T1000 (cell line): ENCODE data around the gene USP7.

Experiments
- DNase-seq: peaks from one replicate; lab custom pipeline; 2025; ENCODE audit warnings: mixed read lengths; lab: John Stamatoyannopoulos, UW

USP7 gene

GRCh38 chr16:8899709-8900317 is 63.9 kb downstream of the USP7 start:
- no peak for DNase-seq

GRCh38 chr16:8898660-8899318 is 64.9 kb downstream of the USP7 start:
- no peak for DNase-seq

- no peak for DNase-seq
Observed at GRCh38 chr16:8894736-8895334, 68.9 kb downstream of the USP7 start.

GRCh38 chr16:8893976-8894690 is 69.6 kb downstream of the USP7 start:
- no peak for DNase-seq

- DNase-seq = no peak
Observed at GRCh38 chr16:8893426-8893825, 70.3 kb downstream of the USP7 start.

GRCh38 chr16:8892101-8892575 is 71.6 kb downstream of the USP7 start:
- DNase-seq = no peak

GRCh38 chr16:8890549-8890921 is 73.2 kb downstream of the USP7 start:
- DNase-seq = no peak

GRCh38 chr16:8889893-8890548 is 73.7 kb downstream of the USP7 start:
- no peak for DNase-seq

- no peak for DNase-seq
Observed at GRCh38 chr16:8888951-8889892, 74.5 kb downstream of the USP7 start.

GRCh38 chr16:8887952-8888560 is 75.7 kb downstream of the USP7 start:
- DNase-seq = peak; percentile 43

- no peak for DNase-seq
Observed at GRCh38 chr16:8887431-8887765, 76.3 kb downstream of the USP7 start.

- DNase-seq = no peak
Observed at GRCh38 chr16:8886593-8887430, 76.9 kb downstream of the USP7 start.

- peak; percentile 76 for DNase-seq
Observed at GRCh38 chr16:8885674-8886592, 77.8 kb downstream of the USP7 start.

GRCh38 chr16:8882725-8883377 is 80.9 kb downstream of the USP7 start:
- no peak for DNase-seq

- no peak for DNase-seq
Observed at GRCh38 chr16:8882041-8882617, 81.6 kb downstream of the USP7 start, which contains the start of gene LITAFD. TSS of gene LITAFD (plus strand) at chr16:8882351. CDS start at chr16:8884356, 2,005 bp downstream.

GRCh38 chr16:8880839-8881510 is 82.7 kb downstream of the USP7 start:
- no peak for DNase-seq

- peak; percentile 50 for DNase-seq
Observed at GRCh38 chr16:8878523-8878911, 85.2 kb downstream of the USP7 start.
